Measurements from ENCODE around the gene NRG3. TPM values are rescaled to one million over a fixed set of nuclear protein-coding genes. Genes with fewer than 3 reads are reported as not detected.

NRG3 gene
- total and polyA plus RNA-seq, 3 donors from 2014 or later = 2.7 to 3.9 (median 2.7) TPM

DNA sequence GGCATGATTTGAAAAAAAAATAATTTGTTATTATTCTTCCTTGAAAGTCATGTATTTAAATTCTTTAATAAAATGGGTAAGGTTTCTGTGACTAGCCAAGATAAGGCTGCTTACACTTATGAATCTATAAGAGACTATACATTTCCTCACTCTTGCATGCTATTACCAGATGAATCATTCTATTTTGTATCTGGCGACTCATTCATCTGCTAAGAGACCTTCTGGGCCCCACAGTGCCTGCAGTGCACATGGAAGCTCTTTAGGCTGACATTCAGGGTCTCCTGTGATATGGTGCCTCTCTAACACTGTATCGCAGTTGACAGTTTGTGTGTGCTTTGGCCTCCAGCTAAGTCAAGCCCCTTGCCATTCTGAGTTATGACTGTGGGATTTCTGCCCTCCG lies 121.9 kb downstream of the NRG3 start:
- intact Hi-C loops (cut with DNase I; ENCODE audit: low total_unique reads) = no loop called here
- Histone ChIP-seq H3K27me3 (no peaks in the 10 kb centered on the region), H3K27ac (no peak overlapping the region), H3K9me3 (no peaks in the 10 kb centered on the region), H3K4me1 (no peaks in the 10 kb centered on the region), H3K4me3 (no peak overlapping the region), H3K36me3 (ENCODE audit: low read depth, missing control alignments) (no peaks in the 10 kb centered on the region)
- no peak for DNase-seq
- TF ChIP-seq POLR2A (IDR thresholded peaks at IDR 0.05) (no peak), CTCF (IDR thresholded peaks at IDR 0.05) (no peak)
- WGBS, 2 donors = 78 to 83% methylated on average over 3 of the region's 3 CpGs

DNA sequence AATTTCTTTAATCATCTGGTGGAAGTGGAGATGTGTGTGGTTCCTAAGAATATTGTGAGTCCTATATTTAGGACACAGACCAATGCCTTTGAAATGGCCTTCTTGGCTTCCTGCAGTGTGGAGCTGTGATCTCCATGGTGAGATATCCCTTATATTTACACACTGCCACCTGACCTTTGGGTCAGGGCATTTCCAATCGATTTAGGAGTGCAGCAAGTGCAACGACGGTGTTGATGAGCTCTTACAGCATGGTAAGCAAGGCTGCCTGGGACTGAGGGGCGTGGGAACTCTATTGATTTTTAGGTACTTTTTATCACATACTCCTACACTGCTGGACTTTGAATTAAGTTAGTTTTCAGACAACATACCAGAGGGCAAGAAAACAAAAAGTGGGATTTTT lies 146.0 kb downstream of the NRG3 start:
- Histone ChIP-seq H3K27me3 (no peaks in the 10 kb centered on the region), H3K4me1 (no peaks in the 10 kb centered on the region), H3K36me3 (ENCODE audit: low read depth, missing control alignments) (no peaks in the 10 kb centered on the region), H3K9me3 (no peaks in the 10 kb centered on the region), H3K27ac (no peak overlapping the region), H3K4me3 (no peak overlapping the region)
- no peak for TF ChIP-seq POLR2A (IDR thresholded peaks at IDR 0.05)
- no peak for TF ChIP-seq CTCF (IDR thresholded peaks at IDR 0.05)
- no peak for DNase-seq
- intact Hi-C loops (cut with DNase I; ENCODE audit: low total_unique reads) = no loop called here
- WGBS, 2 donors = 71 to 87% methylated on average over 4 of the region's 4 CpGs

GRCh38 chr10:82027711-82028110 lies 152.7 kb downstream of the NRG3 start:
- 85 to 87% methylated on average over 1 of the region's 1 CpG for WGBS, 2 donors
- no peaks in the 10 kb centered on the region for H3K4me1 ChIP-seq
- no peaks in the 10 kb centered on the region for H3K27me3 ChIP-seq
- intact Hi-C loops (cut with DNase I; ENCODE audit: low total_unique reads) = no loop called here
- no peak overlapping the region for H3K27ac ChIP-seq
- H3K9me3 ChIP-seq = no peaks in the 10 kb centered on the region
- no peak for DNase-seq
- H3K36me3 ChIP-seq (ENCODE audit: low read depth, missing control alignments) = no peaks in the 10 kb centered on the region
- no peak for TF ChIP-seq POLR2A (IDR thresholded peaks at IDR 0.05)
- no peak for TF ChIP-seq CTCF (IDR thresholded peaks at IDR 0.05)
- no peak overlapping the region for H3K4me3 ChIP-seq

GRCh38 chr10:82037076-82037475 lies 162.1 kb downstream of the NRG3 start:
- no peaks in the 10 kb centered on the region for H3K9me3 ChIP-seq
- TF ChIP-seq CTCF (IDR thresholded peaks at IDR 0.05) (no peak), POLR2A (IDR thresholded peaks at IDR 0.05) (no peak)
- H3K27me3 ChIP-seq = no peaks in the 10 kb centered on the region
- no peak overlapping the region for H3K27ac ChIP-seq
- no peaks in the 10 kb centered on the region for H3K36me3 ChIP-seq (ENCODE audit: low read depth, missing control alignments)
- H3K4me3 ChIP-seq = no peak overlapping the region
- intact Hi-C loops (cut with DNase I; ENCODE audit: low total_unique reads) = no loop called here
- peak; percentile 61 for DNase-seq
- H3K4me1 ChIP-seq = no peaks in the 10 kb centered on the region

GRCh38 chr10:82038587-82038986 lies 163.6 kb downstream of the NRG3 start:
- no peaks in the 10 kb centered on the region for H3K27me3 ChIP-seq
- H3K36me3 ChIP-seq (ENCODE audit: low read depth, missing control alignments) = no peaks in the 10 kb centered on the region
- no peak overlapping the region for H3K27ac ChIP-seq
- H3K9me3 ChIP-seq = no peaks in the 10 kb centered on the region
- H3K4me1 ChIP-seq = no peaks in the 10 kb centered on the region
- TF ChIP-seq CTCF (IDR thresholded peaks at IDR 0.05) (no peak), POLR2A (IDR thresholded peaks at IDR 0.05) (no peak)
- intact Hi-C loops (cut with DNase I; ENCODE audit: low total_unique reads) = no loop called here
- DNase-seq = no peak
- H3K4me3 ChIP-seq = no peak overlapping the region

All from testis (tissue), 3 donors.